Uterus (tissue), 2 donors: Measurements from ENCODE around the gene FRK.

Source experiments
- CTCF ChIP-seq, 4 experiments: fragments of 200-600 bp in 2 of 4; fragments of 450-650 bp in 2 of 4; sonication (generic) in 2 of 4; IDR thresholded peaks; one replicate each; pipeline ENCODE4 v1.5.1; 2016 to 2019; ENCODE audit warnings: antibody characterized with exemption in 4 of 4, mild to moderate bottlenecking in 2 of 4, moderate library complexity in 1 of 4
- POLR2A ChIP-seq, 2 donors: fragments of 450-650 bp; IDR thresholded peaks; one replicate each; pipeline ENCODE4 v1.6.1; 2016; ENCODE audit warnings: antibody characterized with exemption in 2 of 2, mild to moderate bottlenecking in 1 of 2, moderate library complexity in 1 of 2

DNA sequence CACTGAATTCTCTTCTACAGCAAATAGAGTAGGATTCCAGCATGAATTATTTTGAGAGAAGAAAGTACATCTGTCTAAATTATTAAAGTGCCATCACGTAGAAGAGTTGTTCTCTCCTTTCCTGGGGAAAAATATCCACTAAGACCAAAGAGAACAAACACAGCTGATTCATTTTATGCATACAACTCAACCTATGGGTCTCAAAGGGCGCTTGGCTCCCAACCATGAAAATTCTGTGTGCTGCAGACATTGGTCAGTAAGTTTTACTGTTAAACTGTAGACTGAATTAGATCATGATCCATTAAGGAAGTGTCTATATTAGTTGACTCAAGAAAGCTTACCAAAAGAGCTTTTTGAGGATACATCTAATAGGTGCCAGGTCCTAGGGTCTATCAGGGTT lies 83.5 kb downstream of the FRK start:
- TF ChIP-seq CTCF (IDR thresholded peaks at IDR 0.05) (no peak), POLR2A (IDR thresholded peaks at IDR 0.05) (no peak)
